Urothelium cell line (cell line): ENCODE measurements around the gene GPR162.

Experiments used
- DNase-seq: peaks from one replicate; pipeline ENCODE4 v3.0.0; 2011; ENCODE audit warnings: low spot score, mixed read lengths
- FAIRE-seq: peaks from 2 replicates; lab custom pipeline; 2011; peaks lifted over from hg19 to GRCh38; lab: Jason Lieb, UNC

Gene GPR162

DNA sequence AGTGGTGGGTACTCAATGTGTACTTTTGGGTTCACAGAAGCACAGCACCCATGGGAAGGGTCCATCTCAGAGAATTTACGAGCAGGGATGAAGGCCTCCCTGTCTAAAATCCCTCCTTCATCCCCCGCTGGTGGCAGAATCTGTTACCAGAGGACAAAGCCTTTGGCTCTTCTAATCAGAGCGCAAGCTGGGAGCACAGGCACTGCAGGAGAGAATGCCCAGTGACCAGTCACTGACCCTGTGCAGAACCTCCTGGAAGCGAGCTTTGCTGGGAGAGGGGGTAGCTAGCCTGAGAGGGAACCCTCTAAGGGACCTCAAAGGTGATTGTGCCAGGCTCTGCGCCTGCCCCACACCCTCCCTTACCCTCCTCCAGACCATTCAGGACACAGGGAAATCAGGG, 1.5 kb upstream of the GPR162 start:
- no peak for FAIRE-seq
- no peak for DNase-seq

DNA sequence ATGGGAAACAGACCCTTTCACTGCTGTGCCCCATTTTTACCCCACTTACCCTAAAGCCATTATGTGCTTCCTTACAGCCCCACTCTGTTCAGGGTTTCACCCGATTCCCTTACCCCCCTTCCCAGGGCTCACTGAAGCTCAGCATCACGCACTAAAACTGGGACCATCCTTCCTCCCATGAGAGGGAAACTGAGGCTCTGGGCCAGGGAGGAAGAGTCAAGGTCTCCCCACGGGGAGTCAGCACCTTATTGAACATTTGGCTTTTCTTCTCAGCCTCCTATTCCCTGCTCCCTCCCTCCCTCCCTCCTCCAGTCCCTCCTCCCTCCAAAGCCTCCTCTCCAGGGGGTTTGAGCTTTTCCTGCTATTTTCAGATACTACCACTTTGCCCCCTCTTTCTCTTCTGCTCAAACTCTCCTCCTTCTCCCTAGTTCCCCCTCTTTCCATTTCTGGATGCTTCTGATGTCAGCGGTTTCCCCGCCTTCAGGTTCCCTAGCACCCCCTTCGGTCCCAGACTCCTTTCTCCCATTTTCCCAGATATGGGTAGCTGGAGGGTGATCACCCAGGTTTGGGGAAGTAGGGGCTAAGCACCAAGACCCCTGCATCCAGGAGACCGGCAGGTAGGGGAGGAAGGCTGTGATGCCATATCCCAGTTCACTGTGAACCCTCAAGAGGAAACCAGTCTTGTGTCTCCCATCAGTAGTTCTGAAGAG, 960 bp downstream of the GPR162 start:
- peak; percentile 95 for FAIRE-seq
- DNase-seq: no peak

DNA sequence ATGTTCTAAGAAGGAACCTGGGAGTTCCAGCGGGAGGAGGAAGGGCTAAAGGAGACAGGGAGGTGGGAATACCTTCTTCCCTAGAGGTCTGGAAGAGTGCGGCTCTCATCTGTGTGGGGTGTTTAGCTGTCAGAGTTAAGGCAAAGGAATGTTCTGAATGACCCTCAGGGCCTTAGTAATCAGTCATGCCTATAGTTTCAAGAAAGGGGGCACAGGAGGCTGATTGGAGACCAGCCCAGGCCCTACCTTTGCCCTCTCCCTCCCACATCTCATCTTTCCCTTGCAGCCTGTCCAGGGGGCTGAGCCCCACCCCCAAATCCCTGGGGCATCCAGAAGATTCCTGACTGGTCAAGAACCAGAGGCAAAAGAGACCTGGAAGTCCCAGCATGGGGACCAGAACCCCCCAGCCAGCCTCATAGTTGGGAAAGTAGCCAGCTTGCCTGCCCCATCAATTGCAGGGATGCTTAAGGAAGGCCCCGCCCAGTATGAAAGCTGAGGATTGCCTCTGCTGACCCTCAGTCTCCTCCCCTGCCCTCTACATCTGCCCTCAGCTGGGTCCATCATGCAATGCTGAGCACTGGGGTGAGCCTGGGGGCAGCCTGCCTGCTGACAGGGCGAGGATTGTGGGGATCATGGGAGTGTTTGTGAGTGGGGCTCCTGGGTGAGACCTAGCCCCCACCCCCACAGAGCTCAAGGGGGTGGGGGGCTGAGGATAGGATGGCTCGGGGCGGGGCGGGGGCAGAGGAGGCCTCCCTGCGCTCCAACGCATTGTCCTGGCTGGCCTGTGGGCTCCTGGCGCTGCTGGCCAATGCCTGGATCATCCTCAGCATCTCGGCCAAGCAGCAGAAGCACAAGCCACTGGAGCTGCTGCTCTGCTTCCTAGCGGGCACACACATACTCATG, 1.8 kb downstream of the GPR162 start:
- FAIRE-seq (peak; percentile 46), DNase-seq (no peak)

DNA sequence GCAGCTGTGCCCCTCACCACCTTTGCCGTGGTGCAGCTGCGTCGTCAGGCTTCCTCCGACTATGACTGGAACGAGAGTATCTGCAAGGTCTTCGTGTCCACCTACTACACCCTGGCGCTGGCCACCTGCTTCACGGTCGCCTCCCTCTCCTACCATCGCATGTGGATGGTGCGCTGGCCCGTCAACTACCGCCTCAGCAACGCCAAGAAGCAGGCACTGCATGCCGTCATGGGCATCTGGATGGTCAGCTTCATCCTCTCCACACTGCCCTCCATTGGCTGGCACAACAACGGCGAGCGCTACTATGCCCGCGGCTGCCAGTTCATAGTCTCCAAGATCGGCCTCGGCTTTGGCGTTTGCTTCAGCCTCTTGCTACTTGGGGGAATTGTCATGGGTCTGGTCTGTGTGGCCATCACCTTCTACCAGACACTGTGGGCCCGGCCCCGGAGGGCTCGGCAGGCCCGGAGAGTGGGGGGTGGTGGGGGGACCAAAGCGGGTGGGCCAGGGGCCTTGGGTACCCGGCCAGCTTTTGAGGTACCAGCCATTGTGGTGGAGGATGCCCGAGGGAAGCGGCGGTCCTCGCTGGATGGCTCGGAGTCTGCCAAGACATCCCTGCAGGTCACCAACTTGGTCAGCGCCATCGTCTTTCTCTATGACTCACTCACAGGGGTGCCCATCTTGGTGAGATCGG, 2.6 kb downstream of the GPR162 start:
- no peak for DNase-seq
- FAIRE-seq: no peak

DNA sequence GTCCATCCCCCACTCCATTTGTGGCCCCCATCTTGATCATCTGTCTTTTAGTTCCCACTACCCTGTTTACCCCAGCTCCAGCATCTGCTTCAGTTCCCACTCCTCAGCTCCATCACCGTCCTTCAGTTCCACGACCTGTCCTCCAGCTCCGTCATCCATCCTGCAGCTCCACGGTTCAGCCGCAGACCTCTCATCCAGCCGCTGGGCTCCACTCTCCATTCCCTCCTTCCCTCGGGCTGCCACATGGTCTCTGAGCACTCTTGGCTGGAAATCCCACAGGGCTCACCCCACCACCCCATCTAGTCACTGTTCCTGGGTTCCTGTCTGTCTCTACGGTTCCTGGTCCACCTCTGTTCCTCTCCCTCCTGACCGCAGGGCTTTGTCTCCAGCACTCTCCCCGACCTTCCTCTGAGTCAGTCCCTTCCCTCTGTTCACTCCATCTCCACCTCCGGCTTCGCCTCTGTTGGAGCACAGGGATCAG, 3.3 kb downstream of the GPR162 start:
- FAIRE-seq: peak; percentile 9

DNA sequence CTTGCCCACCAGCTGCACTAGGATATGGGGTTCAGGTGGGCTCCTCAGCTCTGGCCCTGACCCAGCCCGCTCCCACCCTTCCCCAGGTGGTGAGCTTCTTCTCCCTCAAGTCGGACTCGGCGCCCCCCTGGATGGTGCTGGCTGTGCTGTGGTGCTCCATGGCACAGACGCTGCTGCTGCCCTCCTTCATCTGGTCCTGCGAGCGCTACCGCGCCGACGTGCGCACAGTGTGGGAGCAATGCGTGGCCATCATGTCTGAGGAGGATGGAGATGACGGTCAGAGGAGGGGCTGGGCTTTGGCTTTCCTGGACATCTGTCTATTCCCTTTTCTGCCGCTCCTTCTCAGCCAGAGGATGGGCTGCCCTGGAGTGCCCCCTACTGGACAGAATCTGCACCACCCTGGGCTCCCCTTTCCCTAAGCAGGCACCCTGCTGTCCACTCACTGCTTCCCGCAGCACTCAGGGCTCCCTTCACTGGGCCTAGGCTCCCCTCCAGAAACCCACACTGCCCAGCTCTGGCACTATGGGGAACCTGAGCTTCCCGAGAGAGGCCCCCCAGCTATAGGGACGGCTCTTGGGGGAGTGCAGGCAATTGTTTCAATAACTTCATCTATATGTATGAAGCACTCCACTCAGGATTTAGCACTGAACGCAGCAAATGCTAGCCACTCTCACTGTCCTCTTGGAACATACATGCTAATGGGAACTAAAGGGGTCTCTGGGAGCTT, 3.9 kb downstream of the GPR162 start:
- DNase-seq (peak; percentile 85), FAIRE-seq (peak; percentile 82)

More for the DNA sequence above, 3.3 kb downstream of the GPR162 start:
- no peak for DNase-seq

DNA sequence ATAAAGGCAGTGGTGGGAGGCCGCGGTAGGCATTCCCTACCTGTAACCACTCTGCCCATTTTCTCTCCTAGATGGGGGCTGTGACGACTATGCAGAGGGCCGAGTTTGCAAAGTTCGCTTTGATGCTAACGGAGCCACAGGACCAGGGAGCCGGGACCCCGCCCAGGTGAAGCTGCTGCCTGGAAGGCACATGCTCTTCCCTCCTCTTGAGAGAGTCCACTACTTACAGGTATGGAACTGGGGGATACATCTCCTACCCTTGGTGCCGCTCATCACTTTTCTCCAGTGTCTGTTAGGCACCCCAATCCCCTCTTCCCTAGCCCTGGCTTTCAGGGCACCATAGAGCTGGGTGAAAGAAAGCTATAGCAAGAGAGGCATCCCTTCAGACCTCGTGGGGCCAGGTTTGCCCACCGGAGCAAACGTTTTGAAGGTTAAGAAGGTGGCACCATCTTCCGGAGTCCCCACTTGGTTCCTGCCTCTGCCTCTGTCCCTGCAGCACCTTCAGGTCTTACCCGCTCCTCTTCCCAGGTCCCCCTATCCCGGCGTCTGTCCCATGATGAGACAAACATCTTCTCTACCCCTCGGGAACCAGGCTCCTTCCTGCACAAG, 4.6 kb downstream of the GPR162 start:
- no peak for FAIRE-seq
- DNase-seq: no peak

DNA sequence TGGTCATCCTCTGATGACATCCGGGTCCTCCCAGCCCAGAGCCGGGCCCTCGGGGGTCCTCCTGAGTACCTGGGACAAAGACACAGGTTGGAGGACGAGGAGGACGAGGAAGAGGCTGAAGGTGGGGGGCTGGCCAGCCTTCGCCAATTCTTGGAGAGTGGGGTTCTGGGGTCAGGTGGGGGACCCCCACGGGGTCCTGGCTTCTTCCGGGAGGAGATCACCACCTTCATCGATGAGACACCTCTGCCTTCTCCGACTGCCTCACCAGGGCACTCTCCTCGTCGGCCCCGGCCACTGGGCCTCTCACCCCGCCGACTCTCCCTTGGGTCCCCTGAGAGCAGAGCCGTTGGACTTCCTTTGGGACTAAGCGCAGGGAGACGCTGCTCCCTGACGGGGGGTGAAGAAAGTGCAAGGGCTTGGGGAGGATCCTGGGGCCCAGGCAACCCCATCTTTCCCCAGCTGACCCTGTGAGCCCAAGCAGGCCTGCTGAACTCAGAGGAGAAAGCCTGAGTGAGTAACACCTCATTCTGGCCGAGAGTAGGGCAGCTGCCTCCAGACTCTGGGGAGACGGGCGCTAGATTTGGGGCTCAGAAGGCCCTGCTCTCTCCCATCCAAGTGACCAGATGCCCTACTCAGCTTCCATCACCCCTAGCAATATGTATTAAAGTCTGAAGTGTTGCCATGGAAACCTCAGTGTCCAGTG, 5.3 kb downstream of the GPR162 start:
- DNase-seq: no peak
- no peak for FAIRE-seq

DNA sequence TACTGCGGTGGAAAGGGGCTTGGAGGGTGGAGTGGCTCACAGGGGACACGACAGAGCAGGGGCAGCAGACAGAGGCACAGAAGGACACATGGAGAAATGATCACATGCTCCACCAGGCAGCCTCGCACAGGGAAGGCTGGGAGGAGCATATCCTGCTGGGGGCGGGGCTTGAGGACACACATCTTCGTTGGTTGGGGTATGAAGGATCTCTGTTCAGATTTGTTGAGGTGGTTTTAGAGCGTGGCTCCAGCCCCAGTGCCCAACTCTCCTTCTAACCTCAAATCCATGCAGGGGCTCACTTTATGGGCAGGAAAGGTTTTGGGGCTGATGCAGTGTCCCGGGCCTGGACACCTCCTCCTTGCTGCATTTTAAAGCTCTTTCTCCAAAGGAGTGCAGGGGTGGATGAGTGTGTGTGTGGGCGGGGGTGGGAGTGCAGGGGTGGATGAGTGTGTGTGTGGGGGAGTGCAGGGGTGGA, 5.9 kb downstream of the GPR162 start:
- FAIRE-seq (peak; percentile 99), DNase-seq (peak; percentile 91)

DNA sequence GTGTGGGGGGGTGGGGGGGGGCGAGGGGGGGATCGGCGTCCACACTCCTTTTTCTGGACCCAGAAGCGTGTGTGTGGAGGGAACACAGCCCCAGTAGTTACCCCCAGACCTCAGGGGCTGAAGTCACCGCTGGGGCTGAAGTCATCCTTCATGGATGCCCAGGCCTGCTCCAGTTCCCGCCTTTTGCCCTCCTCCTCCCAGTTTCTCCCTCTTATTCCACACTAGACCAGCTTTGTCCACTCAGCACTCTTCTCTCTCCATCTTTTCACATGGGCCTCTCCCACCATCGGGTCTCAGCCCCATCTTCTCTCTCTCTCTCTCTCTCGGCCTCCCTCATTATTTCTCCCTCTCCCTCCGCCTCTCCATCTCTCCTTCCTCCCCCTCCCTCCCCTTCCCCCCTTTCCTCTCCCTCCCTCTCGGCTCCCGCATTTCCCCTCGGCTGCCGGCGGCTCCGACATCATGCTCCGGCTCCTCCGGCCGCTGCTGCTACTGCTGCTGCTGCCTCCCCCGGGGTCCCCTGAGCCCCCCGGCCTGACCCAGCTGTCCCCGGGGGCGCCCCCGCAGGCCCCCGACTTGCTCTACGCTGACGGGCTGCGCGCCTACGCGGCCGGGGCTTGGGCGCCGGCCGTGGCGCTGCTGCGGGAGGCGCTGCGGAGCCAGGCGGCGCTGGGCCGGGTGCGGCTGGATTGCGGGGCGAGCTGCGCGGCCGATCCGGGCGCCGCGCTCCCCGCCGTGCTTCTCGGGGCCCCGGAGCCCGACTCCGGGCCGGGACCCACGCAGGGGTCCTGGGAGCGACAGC, 6.6 kb downstream of the GPR162 start, which contains the start of gene P3H3:
P3H3 (plus strand) TSS at position 426 of the 799 bp plus-strand sequence; CDS start at position 460, 34 bp downstream.
- DNase-seq (peak; percentile 68), FAIRE-seq (peak; percentile 77)

DNA sequence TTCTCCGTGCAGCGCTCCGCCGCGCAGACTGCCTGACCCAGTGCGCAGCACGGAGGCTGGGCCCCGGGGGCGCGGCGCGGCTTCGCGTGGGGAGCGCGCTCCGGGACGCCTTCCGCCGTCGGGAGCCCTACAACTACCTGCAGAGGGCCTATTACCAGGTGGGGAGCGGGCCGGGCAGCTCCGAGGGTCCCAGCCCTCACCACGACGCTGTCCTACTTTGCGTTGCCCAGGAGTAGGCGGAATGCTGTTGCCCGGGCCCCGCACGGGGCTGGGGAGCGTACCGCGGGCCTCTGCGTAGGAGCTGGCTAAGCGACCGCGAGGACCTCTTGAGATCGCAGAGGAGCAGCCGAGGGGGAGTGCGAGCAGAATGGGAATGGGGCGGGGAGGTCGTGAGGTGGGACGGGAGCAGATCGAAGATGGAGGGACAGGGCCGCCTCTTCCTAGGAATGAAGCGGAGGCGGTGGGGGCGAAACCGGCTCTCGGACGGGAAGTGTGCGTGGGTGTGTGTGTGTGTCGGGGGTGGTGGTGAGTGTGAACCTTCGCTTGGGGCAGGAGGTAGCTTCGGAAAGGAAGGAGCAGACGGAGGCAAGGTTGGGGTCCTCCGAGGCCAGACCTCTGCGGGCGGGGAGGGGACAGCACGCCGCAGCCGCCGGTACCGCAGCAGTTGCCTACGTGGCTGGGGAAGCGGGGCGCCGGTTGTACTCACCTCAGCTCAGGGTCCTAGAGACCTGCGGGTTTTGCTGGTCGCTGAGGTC, 7.3 kb downstream of the GPR162 start:
- peak; percentile 64 for DNase-seq
- FAIRE-seq: peak; percentile 74

DNA sequence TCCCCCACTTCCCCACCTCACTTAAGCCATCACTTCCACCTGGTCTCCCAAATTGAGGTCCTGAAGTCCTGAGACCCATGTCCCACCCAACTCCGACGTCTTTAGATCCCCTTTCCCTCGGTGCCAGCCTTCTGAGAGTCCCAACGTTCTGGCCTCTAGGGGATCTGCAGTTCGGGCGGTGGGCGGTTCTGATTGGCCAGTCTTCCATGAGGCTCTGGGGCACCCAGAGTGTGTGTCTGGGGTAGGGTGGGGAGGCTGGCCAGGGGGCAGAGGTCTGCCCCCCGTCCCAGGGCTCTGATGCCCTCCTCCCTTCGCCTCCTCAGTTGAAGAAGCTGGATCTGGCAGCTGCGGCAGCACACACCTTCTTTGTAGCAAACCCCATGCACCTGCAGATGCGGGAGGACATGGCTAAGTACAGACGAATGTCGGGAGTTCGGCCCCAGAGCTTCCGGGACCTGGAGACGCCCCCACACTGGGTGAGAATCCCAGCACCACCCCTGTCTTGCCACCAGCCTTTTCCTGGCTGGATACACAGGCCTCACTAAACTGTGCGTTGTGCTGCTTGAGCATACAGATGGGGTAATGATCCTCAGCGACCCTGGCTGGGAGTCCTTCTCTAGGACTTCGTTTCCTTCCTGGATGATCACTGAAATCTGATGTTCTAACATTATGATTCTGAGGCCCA, 8.1 kb downstream of the GPR162 start:
- DNase-seq (peak; percentile 71), FAIRE-seq (no peak)

DNA sequence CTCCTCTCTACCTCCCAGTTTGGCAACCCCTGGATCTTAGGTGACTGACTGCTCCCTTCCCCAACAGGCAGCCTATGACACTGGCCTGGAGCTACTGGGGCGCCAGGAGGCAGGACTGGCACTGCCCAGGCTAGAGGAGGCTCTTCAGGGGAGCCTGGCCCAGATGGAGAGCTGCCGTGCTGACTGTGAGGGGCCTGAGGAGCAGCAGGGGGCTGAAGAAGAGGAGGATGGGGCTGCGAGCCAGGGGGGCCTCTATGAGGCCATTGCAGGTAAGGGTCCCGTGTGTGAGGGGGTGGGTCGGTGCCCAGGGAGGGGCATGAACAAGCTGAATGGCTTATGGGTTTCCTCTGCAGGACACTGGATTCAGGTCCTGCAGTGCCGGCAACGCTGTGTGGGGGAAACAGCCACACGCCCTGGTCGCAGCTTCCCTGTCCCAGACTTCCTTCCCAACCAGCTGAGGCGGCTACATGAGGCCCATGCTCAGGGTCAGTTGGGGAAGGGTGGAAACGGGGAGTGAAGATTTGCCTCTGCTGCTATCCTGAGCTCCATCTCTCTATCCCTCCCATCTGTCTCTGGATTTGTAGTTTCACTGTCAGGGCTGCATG, 8.8 kb downstream of the GPR162 start:
- no peak for DNase-seq
- peak; percentile 48 for FAIRE-seq

DNA sequence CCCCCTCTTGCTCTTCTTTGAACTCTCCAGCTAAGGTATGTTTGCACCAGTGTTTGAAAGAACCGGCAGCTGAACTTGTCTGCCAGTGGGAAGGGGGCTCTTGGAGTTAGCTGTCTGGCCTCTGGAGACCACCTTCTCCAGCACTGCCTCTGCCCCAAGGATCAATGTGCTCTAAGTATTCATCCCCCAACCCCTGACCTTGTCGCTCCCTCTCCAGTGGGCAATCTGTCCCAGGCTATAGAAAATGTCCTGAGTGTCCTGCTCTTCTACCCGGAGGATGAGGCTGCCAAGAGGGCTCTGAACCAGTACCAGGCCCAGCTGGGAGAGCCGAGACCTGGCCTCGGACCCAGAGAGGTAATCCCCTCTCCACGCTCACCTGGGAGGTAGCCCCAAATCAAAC, 9.4 kb downstream of the GPR162 start:
- FAIRE-seq: no peak
- DNase-seq: no peak

DNA sequence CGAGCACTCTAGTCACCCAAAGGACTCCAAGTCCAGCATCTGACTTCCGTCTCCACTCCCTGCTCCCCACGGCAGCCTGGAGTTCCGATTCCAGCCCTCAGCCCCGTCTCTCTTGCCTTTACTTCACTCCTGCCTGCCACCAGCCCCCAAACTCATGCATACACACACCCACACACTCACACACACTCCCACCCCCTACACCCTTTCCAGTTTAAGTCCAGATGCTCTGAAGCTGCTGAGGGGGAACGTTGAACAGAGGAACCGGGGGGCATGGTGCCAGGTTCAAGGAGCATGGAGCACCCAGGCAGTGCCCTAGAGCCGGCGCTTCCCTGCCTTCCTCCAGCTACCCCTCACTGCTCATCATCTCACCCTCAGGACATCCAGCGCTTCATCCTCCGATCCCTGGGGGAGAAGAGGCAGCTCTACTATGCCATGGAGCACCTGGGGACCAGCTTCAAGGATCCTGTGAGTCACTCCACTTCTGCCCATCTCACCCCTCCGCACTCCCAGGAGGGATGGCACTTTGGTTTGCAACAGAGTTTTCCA, 9.9 kb downstream of the GPR162 start:
- DNase-seq (no peak), FAIRE-seq (peak; percentile 27)

DNA sequence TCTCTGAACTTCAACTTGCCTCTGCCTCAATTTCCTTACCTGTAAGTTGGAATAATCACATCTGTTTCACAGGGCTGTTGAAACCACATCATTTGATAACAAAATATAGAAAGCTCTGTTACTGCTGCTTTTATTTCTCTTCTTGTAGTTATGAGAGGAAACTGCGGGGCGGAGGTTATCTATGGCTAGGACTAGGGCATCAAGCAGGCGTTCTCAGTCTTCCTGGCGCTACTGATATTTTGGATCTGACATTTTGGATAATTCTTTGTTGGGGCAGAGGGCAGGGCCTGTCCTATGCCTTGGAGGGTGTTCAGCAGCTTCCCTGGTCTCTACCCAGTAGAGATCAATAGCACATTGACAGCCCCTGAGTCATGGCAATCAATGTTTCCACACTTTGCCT, 10.5 kb downstream of the GPR162 start:
- FAIRE-seq: no peak
- no peak for DNase-seq
